Osteoblast (primary cell): ENCODE data around the gene MB21D2. TPM values are rescaled to one million over a fixed set of nuclear protein-coding genes. Genes with fewer than 3 reads are reported as not detected.

Experiments
- DNase-seq: peaks from one replicate; pipeline ENCODE4 v3.0.0; 2011; ENCODE audit warnings: low spot score, mixed read lengths; ENCODE audit not compliant: insufficient read length; ENCODE audit errors: missing footprints
- H2AFZ ChIP-seq: 2 replicates; pipeline ENCODE4 v1.6.0; 2011; ENCODE audit warnings: mild to moderate bottlenecking, low read length
- H3K27ac ChIP-seq: 2 replicates; pipeline ENCODE4 v1.5.1; 2011; ENCODE audit warnings: mild to moderate bottlenecking, low read depth, low read length, moderate library complexity
- H3K27me3 ChIP-seq: 2 replicates; pipeline ENCODE4 v1.6.0; 2012; ENCODE audit warnings: mild to moderate bottlenecking, control low read depth, inconsistent platforms, low read length, moderate library complexity; ENCODE audit not compliant: insufficient read depth
- H3K36me3 ChIP-seq: 2 replicates; pipeline ENCODE4 v1.5.1; 2011; ENCODE audit warnings: mild to moderate bottlenecking, low read length, control low read depth, moderate library complexity; ENCODE audit not compliant: insufficient read depth
- H3K4me1 ChIP-seq: 2 replicates; pipeline ENCODE4 v1.5.1; 2011; ENCODE audit warnings: mild to moderate bottlenecking, low read length, control low read depth, moderate library complexity; ENCODE audit not compliant: insufficient read depth
- H3K4me2 ChIP-seq: 2 replicates; pipeline ENCODE4 v1.6.0; 2011; ENCODE audit warnings: mild to moderate bottlenecking, low read length; ENCODE audit not compliant: insufficient read depth
- H3K4me3 ChIP-seq: fragments of 200-600 bp; sonication (generic); 3 replicates; pipeline ENCODE4 v1.5.1; 2012; ENCODE audit warnings: mild to moderate bottlenecking, low read length, inconsistent platforms; ENCODE audit not compliant: insufficient read depth
- H3K79me2 ChIP-seq: 2 replicates; pipeline ENCODE4 v1.6.0; 2012; ENCODE audit warnings: mild to moderate bottlenecking, low read length, control low read depth, inconsistent platforms; ENCODE audit not compliant: insufficient read depth
- H3K9me3 ChIP-seq: 2 replicates; pipeline ENCODE4 v1.5.1; 2011; ENCODE audit warnings: low read depth, low read length, control low read depth
- H4K20me1 ChIP-seq: 2 replicates; pipeline ENCODE4 v1.6.0; 2012; ENCODE audit warnings: mild to moderate bottlenecking, low read length, control low read depth; ENCODE audit not compliant: insufficient read depth
- CTCF ChIP-seq: IDR thresholded peaks from 2 replicates; pipeline ENCODE4 v1.5.1; 2011; ENCODE audit warnings: mild to moderate bottlenecking, low read depth, low read length, moderate library complexity; ENCODE audit errors: extremely low read depth
- total RNA-seq: library from RNA; depleted of rRNA; stranded (reverse); fragments of >200 nt; gene quantifications from 2 replicates; pipeline ENCODE4 v1.2.3, GENCODE V29; 2012

Gene MB21D2
- total RNA-seq, 1 donor: 6.5 TPM

- peak overlapping the region; percentile 92 for H3K4me3 ChIP-seq
Observed at GRCh38 chr3:192918275-192918588, 576 bp upstream of the MB21D2 start.

GRCh38 chr3:192917028-192917403 is 640 bp downstream of the MB21D2 start:
- H3K36me3 ChIP-seq: no peaks in the 10 kb centered on the region
- peaks cover 14% of the 10 kb centered on the region for H3K4me1 ChIP-seq
- H3K9me3 ChIP-seq: no peaks in the 10 kb centered on the region
- H4K20me1 ChIP-seq: peaks cover 23% of the 10 kb centered on the region
- peak overlapping the region; percentile 92 for H3K4me3 ChIP-seq
- peaks cover 39% of the 10 kb centered on the region for H3K79me2 ChIP-seq
- peak overlapping the region; percentile 87 for H3K27ac ChIP-seq
- DNase-seq: peak; percentile 86
- peak overlapping the region; percentile 96 for H3K4me2 ChIP-seq
- no peaks in the 10 kb centered on the region for H3K27me3 ChIP-seq
- peak overlapping the region; percentile 83 for H2AFZ ChIP-seq
- no peak for TF ChIP-seq CTCF

More at GRCh38 chr3:192918275-192918588, 576 bp upstream of the MB21D2 start:
- peak overlapping the region; percentile 99 for H3K4me2 ChIP-seq
- peaks cover 14% of the 10 kb centered on the region for H3K4me1 ChIP-seq
- no peaks in the 10 kb centered on the region for H3K36me3 ChIP-seq
- H3K27me3 ChIP-seq: no peaks in the 10 kb centered on the region
- TF ChIP-seq CTCF: no peak
- no peak for DNase-seq
- H4K20me1 ChIP-seq: peaks cover 23% of the 10 kb centered on the region
- H3K79me2 ChIP-seq: peaks cover 29% of the 10 kb centered on the region
- peak overlapping the region; percentile 87 for H3K27ac ChIP-seq
- H2AFZ ChIP-seq: peak overlapping the region; percentile 99
- H3K9me3 ChIP-seq: no peaks in the 10 kb centered on the region

GRCh38 chr3:192916371-192917027 is 1.2 kb downstream of the MB21D2 start:
- Histone ChIP-seq H3K27me3 (no peaks in the 10 kb centered on the region), H3K79me2 (peaks cover 44% of the 10 kb centered on the region), H3K4me3 (peak overlapping the region; percentile 92), H4K20me1 (peaks cover 23% of the 10 kb centered on the region), H2AFZ (peak overlapping the region; percentile 83), H3K36me3 (no peaks in the 10 kb centered on the region), H3K27ac (peak overlapping the region; percentile 87), H3K4me2 (peak overlapping the region; percentile 96), H3K4me1 (peaks cover 14% of the 10 kb centered on the region), H3K9me3 (no peaks in the 10 kb centered on the region)
- no peak for TF ChIP-seq CTCF
- peak; percentile 80 for DNase-seq

- H3K4me1 ChIP-seq: peaks cover 14% of the 10 kb centered on the region
- no peak overlapping the region for H3K27ac ChIP-seq
- no peak overlapping the region for H3K4me3 ChIP-seq
- H2AFZ ChIP-seq: no peak overlapping the region
- peaks cover 51% of the 10 kb centered on the region for H3K79me2 ChIP-seq
- H3K27me3 ChIP-seq: no peaks in the 10 kb centered on the region
- no peak for TF ChIP-seq CTCF
- no peak for DNase-seq
- no peaks in the 10 kb centered on the region for H3K9me3 ChIP-seq
- peak overlapping the region; percentile 96 for H3K4me2 ChIP-seq
- H4K20me1 ChIP-seq: peaks cover 23% of the 10 kb centered on the region
- no peaks in the 10 kb centered on the region for H3K36me3 ChIP-seq
Observed at GRCh38 chr3:192915722-192916121, 1.9 kb downstream of the MB21D2 start.
